ENCODE measurements around the gene FUOM.
"Not testable (repeated sequence)": the region's sequence is repeated elsewhere in the genome, so short reads cannot be mapped to it uniquely, and the experiment has no call there.

Gene FUOM

DNA sequence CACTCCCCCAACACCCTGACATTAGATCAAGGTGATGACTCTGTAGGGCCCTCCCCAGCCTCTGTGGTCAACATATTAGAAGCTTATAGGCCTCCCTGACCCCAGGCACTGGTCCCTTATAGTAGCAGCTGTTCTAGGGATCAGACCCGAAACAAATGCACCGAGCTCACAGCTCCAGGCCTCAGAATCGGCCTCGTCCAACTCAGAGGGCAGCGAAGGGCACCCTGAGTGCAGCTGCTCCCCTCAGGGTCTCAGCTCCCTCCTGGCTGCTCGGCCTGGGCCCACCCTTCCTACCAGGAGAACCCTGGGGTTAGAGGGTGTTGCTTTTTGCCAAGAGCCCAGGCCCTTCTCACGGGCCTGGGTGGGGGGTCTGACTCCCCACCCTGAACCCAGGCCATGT is 10.3 kb upstream of the FUOM start:
- DNase-seq (ENCODE audit: low read depth, low spot score): no peak

- not testable (repeated sequence) for DNase-seq (ENCODE audit: low read depth, low spot score)
These were observed 9.6 kb upstream of the FUOM start for GRCh38 chr10:133367461-133367860.

- DNase-seq (ENCODE audit: low read depth, low spot score): no peak
These were observed 8.9 kb upstream of the FUOM start for GRCh38 chr10:133366751-133367150.

DNA sequence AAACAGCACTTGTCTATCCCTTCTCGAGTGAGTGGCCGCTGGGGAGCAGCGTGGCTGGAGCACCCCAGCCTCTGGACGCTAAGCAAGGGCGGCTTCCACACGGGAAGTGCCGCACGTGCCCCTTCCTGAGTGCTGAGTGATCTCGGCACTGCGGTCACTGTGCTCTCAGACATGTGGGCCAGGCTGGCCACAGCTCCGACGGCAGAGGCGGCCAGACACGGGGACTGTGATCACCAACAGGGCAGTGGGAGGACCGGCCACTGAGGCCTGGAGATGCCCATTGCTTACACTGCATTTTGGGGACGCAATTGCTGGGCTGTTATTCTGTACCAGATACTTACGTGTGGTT is 8.3 kb upstream of the FUOM start:
- DNase-seq (ENCODE audit: low read depth, low spot score): no peak

- DNase-seq (ENCODE audit: low read depth, low spot score): no peak
These were observed 7.8 kb upstream of the FUOM start for GRCh38 chr10:133365461-133366129.

DNA sequence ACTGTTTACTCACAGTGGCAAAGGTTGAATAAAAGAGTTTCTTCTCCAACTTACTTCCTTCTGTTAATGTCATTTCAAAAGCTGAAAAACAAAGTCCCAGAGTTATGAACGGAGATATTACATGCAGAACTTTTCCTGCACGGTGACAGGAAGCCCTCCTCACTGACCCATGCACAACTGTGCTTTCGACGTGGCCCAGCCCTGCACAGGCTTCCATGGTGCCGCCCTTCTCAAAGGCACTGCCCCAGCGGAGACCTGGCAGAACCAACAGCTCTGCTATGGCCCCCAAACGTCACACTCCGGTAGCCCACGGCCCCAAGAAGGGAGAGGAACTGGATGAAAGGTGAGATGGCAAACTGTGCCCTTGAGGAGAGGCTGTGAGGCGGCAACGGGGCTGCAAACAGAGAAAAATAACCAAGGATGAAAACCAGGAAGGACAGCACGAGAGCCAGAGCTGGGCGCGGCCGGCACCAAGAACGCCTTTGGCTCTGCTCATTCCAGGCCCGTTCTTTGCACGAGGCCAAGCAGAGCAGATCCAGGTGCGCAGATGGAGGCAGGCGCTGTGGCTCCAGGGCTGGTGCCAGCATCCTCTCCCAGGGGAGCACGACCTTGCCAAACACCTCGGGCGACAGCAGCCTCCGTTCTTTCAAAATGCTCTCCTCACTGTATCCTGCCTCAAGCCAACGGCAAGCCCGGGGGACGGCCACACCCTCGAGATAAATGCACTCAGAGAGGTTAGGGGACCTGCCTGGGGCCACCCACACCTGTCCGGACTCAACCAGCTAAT is 7.0 kb upstream of the FUOM start:
- DNase-seq (ENCODE audit: low read depth, low spot score): no peak

DNA sequence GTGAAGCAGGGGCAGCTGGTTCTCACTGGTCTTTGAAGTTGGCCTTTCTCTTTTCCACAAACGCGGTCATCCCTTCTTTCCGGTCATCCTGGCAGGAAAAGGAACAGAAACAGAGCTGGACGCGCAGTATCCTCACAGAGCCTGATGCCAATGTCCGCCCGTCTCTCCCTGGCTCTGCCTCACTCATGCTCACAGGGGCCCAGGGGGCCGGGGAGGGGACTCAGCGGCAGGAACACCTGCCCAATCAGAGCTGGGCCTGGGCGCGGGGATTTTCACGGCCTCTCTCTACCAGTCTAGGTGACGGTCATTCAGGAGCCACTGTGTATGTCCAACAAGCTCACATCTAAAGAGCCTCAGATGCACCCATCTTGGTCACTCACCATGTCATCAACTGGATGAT is 5.0 kb upstream of the FUOM start:
- DNase-seq (ENCODE audit: low read depth, low spot score): no peak

GRCh38 chr10:133361773-133362441 is 4.1 kb upstream of the FUOM start:
- no peak for DNase-seq (ENCODE audit: low read depth, low spot score)

- DNase-seq (ENCODE audit: low read depth, low spot score): no peak
These were observed 3.4 kb upstream of the FUOM start for GRCh38 chr10:133361227-133361626.

- DNase-seq (ENCODE audit: low read depth, low spot score): no peak
These were observed 2.3 kb upstream of the FUOM start for GRCh38 chr10:133359972-133360610.

DNA sequence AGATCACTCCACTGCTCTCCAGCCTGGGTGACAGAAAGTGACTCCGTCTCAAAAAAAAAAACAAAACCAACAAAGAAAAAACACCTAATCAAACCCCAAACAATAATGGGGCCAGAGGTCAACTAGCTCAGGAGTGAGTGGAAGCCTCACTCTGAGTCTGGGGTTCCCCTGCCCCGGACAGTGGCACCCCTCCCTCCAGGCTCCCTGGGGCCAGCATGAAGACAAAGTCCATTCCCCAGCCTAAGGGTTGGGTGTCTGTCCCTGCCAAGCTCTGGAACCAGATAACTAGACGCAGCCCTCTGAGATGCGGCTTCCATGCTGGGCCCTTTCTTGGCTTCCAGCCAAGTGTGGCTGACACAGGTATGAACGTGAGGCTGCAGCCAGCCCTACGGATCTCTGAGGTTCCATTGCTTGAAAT is 1.7 kb upstream of the FUOM start:
- no peak for DNase-seq (ENCODE audit: low read depth, low spot score)

- no peak for DNase-seq (ENCODE audit: low read depth, low spot score)
These were observed 1.1 kb upstream of the FUOM start for GRCh38 chr10:133358925-133359310.

GRCh38 chr10:133358162-133358924 is 524 bp upstream of the FUOM start:
- no peak for DNase-seq (ENCODE audit: low read depth, low spot score)

- no peak for DNase-seq (ENCODE audit: low read depth, low spot score)
These were observed 1.1 kb downstream of the FUOM start for GRCh38 chr10:133356549-133357284.

DNA sequence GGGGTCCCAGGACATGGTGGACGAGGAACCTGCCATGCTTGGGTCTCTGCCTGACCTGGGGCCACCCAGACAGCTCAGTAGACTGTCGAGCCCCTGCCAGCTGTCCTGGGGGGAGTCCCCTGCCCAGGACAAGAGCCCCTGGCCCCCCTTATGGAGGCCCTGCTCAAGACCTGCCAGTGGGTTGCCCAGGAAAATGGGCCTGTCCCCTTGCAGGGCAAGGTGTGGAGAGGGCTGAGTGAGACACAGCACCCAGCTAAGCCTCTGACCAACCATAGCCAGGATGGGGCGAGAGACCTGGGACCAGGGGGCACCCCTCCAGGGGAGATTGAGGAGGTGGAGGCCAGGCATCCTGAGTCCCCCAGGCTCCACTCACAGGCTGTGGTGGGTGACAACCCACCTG is 1.8 kb downstream of the FUOM start:
- DNase-seq (ENCODE audit: low read depth, low spot score): no peak

- DNase-seq (ENCODE audit: low read depth, low spot score): no peak
These were observed 2.6 kb downstream of the FUOM start for GRCh38 chr10:133355266-133355665.

DNA sequence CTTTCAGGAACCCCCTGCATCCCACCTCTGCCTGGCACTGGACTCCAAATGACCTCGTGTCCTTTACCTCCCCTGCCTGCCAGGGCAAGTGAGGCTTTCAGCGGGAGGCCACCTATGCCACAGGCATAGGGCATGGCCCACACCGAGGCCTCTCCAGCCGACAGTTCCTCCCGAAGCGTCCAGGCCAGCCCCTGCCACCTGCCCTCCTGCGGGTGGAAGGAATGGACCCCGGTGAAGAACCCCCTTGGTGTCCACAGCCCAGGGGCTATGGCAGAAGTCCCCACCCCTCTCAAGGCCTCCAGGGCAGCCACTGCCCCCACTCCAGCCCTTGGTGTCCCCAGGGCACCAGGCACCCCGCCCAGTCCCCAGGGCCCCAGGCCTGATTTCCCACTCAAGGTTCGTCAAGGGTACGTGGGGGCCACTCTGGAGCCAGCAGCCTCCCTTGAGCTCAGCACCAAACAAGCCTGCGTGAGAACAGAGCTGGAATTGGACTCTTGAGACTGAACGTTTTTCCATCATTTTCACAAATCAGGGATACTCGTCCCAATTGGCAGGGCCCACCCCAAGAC is 3.1 kb downstream of the FUOM start:
- no peak for DNase-seq (ENCODE audit: low read depth, low spot score)

DNA sequence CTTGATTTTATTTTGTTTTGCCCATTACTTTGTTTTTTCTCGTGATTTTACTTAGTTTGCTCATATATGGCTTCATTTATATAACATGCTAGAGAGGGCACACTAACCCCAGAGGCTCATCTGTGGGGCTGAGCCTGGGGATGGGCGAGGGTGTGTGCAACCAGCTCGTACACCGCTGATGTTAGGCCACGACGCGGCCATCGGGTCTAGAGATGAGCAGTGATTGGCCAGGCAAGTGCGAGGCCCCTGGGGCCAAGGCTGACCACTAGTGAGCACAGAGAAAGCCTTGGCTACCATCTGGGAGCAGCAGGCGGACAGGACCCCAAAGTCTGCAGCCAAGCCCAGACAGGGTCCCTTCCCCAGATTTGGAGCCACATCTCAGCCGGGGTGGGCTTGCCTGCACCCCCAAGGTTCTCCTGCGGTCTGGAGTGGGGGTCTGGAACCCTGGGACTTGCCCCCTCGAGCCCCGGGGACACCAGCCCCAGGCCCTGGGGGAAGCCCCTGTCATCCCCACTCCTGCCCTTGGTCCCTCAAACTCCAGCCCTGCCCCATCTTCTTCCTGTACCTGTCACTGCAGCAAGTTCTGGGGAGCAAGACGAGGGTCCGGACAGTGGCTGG is 3.7 kb downstream of the FUOM start:
- no peak for DNase-seq (ENCODE audit: low read depth, low spot score)

DNA sequence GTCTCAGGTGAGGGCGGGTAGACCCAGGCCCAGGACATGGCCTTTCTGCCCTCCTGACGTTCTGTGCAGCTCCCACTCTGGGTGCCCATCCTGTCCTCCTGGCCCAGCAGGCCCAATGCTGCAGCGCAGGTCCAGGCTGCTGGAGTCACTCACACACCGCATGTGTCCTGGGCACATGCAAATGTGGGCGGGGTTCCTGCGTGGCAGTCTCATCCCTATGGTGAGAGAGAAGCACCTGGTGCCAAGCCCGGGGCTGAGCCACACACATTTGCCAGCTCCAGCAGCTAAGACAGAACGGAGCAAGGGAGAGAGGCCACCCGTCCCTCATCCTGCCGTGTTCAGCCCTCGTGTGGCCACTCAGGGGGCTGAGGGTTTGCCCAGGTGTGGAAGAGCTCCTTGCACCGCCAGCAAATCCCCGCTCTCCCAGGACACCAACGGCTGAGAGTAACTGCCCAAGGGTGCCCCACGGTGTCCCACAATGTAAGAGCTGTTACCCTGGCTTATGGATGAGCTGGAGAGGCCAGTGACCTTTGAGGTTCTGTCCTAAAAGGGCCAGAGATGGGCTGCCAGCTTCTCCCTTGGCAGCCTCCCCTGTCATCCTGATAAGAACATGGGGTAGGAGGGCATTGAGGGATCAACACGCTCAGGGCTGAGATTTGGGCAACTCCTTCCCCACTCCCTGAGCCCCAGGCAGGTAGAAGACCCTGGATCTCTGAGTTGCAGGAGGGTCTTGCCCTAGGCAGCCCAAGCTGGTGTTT is 4.4 kb downstream of the FUOM start:
- DNase-seq (ENCODE audit: low read depth, low spot score): no peak

Data from activated naive CD8-positive, alpha-beta T cell treated with anti-CD3 and anti-CD28 coated beads, Interleukin-2, amount 50 U/mL, for 16 hours (primary cell).